ENCODE measurements around the gene MMP17.

The MMP17 gene

GRCh38 chr12:131795064-131795463 is 33.1 kb upstream of the MMP17 start:
- TF ChIP-seq CTCF (IDR thresholded peaks at IDR 0.05; ENCODE audit: low read length, missing control alignments), result no peak
- DNase-seq (ENCODE audit: low read depth), result no peak
- H3K4me3 ChIP-seq (replicated peaks; ENCODE audit: low read depth, low read length), result no peak overlapping the region

- no peak overlapping the region for H3K4me3 ChIP-seq (replicated peaks; ENCODE audit: low read depth, low read length)
- DNase-seq (ENCODE audit: low read depth), result no peak
- TF ChIP-seq CTCF (IDR thresholded peaks at IDR 0.05; ENCODE audit: low read length, missing control alignments), result no peak
These were observed 32.3 kb upstream of the MMP17 start for GRCh38 chr12:131795690-131796410.

GRCh38 chr12:131796411-131796736 is 31.8 kb upstream of the MMP17 start:
- no peak for DNase-seq (ENCODE audit: low read depth)
- H3K4me3 ChIP-seq (replicated peaks; ENCODE audit: low read depth, low read length), result no peak overlapping the region
- TF ChIP-seq CTCF (IDR thresholded peaks at IDR 0.05; ENCODE audit: low read length, missing control alignments), result no peak

- no peak for TF ChIP-seq CTCF (IDR thresholded peaks at IDR 0.05; ENCODE audit: low read length, missing control alignments)
- no peak for DNase-seq (ENCODE audit: low read depth)
- H3K4me3 ChIP-seq (replicated peaks; ENCODE audit: low read depth, low read length), result no peak overlapping the region
These were observed 31.2 kb upstream of the MMP17 start for GRCh38 chr12:131796754-131797587.

GRCh38 chr12:131797588-131797934 is 30.6 kb upstream of the MMP17 start:
- H3K4me3 ChIP-seq (replicated peaks; ENCODE audit: low read depth, low read length), result no peak overlapping the region
- no peak for TF ChIP-seq CTCF (IDR thresholded peaks at IDR 0.05; ENCODE audit: low read length, missing control alignments)
- no peak for DNase-seq (ENCODE audit: low read depth)

- no peak for TF ChIP-seq CTCF (IDR thresholded peaks at IDR 0.05; ENCODE audit: low read length, missing control alignments)
- no peak for DNase-seq (ENCODE audit: low read depth)
- no peak overlapping the region for H3K4me3 ChIP-seq (replicated peaks; ENCODE audit: low read depth, low read length)
These were observed 29.0 kb upstream of the MMP17 start for GRCh38 chr12:131799195-131799594.

Data from fibroblast of pulmonary artery (primary cell).